ENCODE measurements around the gene GTPBP10. TPM values are rescaled to one million over a fixed set of nuclear protein-coding genes. Genes with fewer than 3 reads are reported as not detected.

The GTPBP10 gene
- total RNA-seq, 1 experiment from 2014 or later = 23.3 TPM

DNA sequence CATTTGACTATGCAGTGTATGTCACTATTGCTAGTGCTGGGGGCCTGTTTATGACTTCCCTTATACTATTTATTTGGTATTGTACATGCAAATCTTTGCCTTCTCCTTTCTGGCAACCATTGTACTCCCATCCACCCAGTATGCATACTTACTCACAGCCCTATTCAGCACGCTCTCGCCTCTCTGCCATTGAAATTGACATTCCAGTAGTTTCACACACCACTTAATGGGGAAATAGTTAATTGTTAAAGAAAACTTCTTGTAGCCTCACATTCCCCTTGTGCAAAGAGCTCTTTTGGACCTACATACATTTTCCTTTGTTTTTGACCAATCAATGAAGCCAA lies 66.6 kb downstream of the GTPBP10 start:
- Mint-ChIP-seq H3K27ac (no peak overlapping the region), H3K4me1 (no peaks in the 10 kb centered on the region), H3K36me3 (ENCODE audit: insufficient read depth in 1 of 3, low read depth in 3 of 3) (peaks cover 4 to 36% (median 30%) of the 10 kb centered on the region in 3 experiments; a peak in 5 of 7 replicates), H3K27me3 (ENCODE audit: low read depth) (no peaks in the 10 kb centered on the region), H3K9me3 (no peaks in the 10 kb centered on the region), H3K4me3 (no peak overlapping the region)
- no peaks in the 10 kb centered on the region for H3K79me2 ChIP-seq (ENCODE audit: insufficient read depth, low read length)
- H3K23me2 ChIP-seq (ENCODE audit: insufficient read length, low read depth, low read length, poor library complexity, severe bottlenecking) = no peaks in the 10 kb centered on the region
- H2BK120ac ChIP-seq (ENCODE audit: low read depth, low read length, poor library complexity, severe bottlenecking) = no peak overlapping the region
- no peak overlapping the region for H2AK5ac ChIP-seq (ENCODE audit: insufficient read length, low read length)
- no peak overlapping the region for H2BK12ac ChIP-seq (ENCODE audit: insufficient read length, low read depth, low read length)
- no peak overlapping the region for H3K9ac ChIP-seq (ENCODE audit: extremely low read depth, insufficient read length, low read length)
- no peak overlapping the region for H3K4me2 ChIP-seq (ENCODE audit: insufficient read depth, insufficient read length, low read length)
- no peak overlapping the region for H3K4ac ChIP-seq (ENCODE audit: low read depth, low read length)
- TF ChIP-seq, protein P1, sequence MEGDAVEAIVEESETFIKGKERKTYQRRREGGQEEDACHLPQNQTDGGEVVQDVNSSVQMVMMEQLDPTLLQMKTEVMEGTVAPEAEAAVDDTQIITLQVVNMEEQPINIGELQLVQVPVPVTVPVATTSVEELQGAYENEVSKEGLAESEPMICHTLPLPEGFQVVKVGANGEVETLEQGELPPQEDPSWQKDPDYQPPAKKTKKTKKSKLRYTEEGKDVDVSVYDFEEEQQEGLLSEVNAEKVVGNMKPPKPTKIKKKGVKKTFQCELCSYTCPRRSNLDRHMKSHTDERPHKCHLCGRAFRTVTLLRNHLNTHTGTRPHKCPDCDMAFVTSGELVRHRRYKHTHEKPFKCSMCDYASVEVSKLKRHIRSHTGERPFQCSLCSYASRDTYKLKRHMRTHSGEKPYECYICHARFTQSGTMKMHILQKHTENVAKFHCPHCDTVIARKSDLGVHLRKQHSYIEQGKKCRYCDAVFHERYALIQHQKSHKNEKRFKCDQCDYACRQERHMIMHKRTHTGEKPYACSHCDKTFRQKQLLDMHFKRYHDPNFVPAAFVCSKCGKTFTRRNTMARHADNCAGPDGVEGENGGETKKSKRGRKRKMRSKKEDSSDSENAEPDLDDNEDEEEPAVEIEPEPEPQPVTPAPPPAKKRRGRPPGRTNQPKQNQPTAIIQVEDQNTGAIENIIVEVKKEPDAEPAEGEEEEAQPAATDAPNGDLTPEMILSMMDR (conservative IDR thresholded peaks at IDR 0.05) = no peak
- no peak overlapping the region for H2AFZ ChIP-seq (ENCODE audit: low read length)
- no peak overlapping the region for H2BK15ac ChIP-seq (ENCODE audit: low read depth, low read length)
- H3K4me1 ChIP-seq (ENCODE audit: insufficient read depth, low read length) = no peaks in the 10 kb centered on the region
- no peaks in the 10 kb centered on the region for H3K9me3 ChIP-seq (ENCODE audit: control insufficient read depth, low read depth, low read length)
- no peak overlapping the region for H3K14ac ChIP-seq (ENCODE audit: insufficient read depth, low read length)
- H3T11ph ChIP-seq (ENCODE audit: low read length) = no peak overlapping the region
- no peak overlapping the region for H2BK20ac ChIP-seq (ENCODE audit: low read depth, low read length, poor library complexity, severe bottlenecking)
- H4K91ac ChIP-seq (ENCODE audit: insufficient read length, low read depth, low read length) = no peak overlapping the region
- WGBS (ENCODE audit: extremely low coverage, insufficient read length, low lambda C conversion rate) = no CpG with 5 or more reads among the region's 2 CpGs
- H4K20me1 ChIP-seq (ENCODE audit: control insufficient read depth, insufficient read depth, insufficient read length) = no peaks in the 10 kb centered on the region
- H3K18ac ChIP-seq (ENCODE audit: insufficient read length, low read depth, low read length) = no peak overlapping the region
- H3K56ac ChIP-seq (ENCODE audit: insufficient read length, low read depth, low read length) = no peak overlapping the region
- H3K27me3 ChIP-seq (ENCODE audit: insufficient read depth, low read length) = no peaks in the 10 kb centered on the region
- H2BK5ac ChIP-seq (ENCODE audit: insufficient read length, low read length) = no peak overlapping the region
- H3K79me1 ChIP-seq (ENCODE audit: insufficient read depth, low read depth, low read length, poor library complexity, severe bottlenecking) = no peaks in the 10 kb centered on the region
- H4K8ac ChIP-seq (replicated peaks; ENCODE audit: insufficient read length, low read depth, low read length) = no peak overlapping the region
- no peak overlapping the region for H4K5ac ChIP-seq (ENCODE audit: insufficient read length, low read depth, low read length)
- no peak for DNase-seq
- H3K27ac ChIP-seq (ENCODE audit: insufficient read length, low read depth, low read length) = no peak overlapping the region
- H3K23ac ChIP-seq (ENCODE audit: insufficient read length, low read depth, low read length) = no peak overlapping the region
